Fibroblast of skin of back (primary cell): ENCODE measurements around the gene UBAP1L.
"Not testable (repeated sequence)": the region's sequence is repeated elsewhere in the genome, so short reads cannot be mapped to it uniquely, and the experiment has no call there.

Experiments
- DNase-seq: peaks from one replicate; pipeline ENCODE4 v3.0.0-alpha.2; 2013

Gene UBAP1L

GRCh38 chr15:65062726-65063125, 52.3 kb downstream of the UBAP1L start:
- DNase-seq = no peak

GRCh38 chr15:65062061-65062460, 52.9 kb downstream of the UBAP1L start:
- no peak for DNase-seq

GRCh38 chr15:65060641-65061397, 54.2 kb downstream of the UBAP1L start:
- no peak for DNase-seq

DNA sequence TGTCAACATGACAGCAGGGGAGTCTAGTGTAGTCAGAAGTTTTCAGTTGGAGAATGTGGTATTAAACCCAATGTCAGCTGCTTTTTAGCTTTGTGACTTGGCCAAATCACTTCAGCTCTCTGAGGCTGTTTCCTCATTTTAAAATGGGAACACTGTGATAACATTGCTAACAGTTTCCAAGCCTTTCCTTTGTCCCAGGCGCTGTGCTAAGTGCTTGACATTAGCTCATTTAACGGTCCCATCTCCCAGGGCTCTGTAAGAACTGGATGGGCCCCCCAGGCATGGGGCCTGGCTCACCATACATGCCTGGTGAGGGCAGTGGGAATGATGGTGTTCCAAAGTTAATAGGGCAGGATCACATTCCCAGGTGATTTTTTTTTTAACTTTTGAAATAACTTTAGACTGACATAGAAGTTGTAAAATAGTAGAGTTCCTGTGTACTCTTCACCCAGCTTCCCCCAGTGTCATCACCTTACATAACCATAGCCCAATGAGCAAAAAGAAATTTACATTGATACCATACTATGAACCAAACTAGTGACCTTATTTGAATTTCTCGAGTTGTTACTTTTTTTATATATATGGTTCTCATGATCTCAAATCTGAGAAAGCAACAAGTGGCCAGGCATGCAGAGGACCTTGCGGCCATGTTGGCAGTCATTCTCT, 54.9 kb downstream of the UBAP1L start:
- no peak for DNase-seq

GRCh38 chr15:65059369-65059750, 55.6 kb downstream of the UBAP1L start:
- DNase-seq = no peak

DNA sequence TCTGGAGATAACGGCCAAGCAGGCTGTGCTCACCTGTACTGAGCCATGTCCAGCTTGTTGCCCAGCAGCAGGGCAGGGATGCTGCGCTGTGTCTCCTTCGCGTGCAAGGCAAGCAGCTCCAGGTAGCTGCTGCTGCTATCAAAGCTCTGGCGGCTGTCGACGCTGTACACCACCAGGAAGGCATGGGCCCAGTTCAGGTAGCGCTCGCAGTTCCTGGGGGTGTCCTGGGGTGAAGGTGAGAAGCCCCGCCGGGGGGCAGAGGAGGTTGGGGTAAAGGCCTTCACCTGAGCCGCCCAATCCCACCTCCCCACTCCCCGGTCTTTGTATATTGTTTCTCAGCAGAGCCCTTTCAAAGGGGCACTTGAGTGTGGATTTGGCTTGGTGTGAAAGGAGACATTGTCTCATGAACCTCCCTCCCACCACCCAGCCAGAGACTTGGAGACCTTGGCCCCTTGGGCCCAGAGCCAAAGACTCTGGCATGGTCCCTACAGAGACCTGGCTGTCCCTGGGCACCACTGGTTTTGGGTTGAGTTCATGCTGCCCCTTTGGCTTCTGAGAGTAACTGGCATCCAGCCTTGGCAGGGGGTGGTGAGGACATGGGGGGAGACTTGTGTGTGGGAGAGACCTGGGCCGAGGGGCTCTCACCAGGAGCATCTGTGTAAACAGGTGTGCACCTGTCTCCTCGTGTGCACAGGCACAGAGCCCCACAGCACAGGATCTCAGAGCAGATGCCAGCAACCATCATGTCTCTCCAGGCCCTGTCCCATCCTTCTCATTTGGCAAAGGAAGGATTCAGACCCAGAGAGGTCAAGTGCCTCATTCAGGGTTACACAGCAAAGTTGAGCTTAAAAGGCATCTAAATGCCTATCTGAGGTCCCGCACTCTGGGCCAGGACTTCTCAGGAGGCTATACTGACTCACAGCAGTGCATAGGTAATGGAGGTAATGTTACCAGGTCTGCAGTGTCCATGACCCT, 56.3 kb downstream of the UBAP1L start:
- no peak for DNase-seq

DNA sequence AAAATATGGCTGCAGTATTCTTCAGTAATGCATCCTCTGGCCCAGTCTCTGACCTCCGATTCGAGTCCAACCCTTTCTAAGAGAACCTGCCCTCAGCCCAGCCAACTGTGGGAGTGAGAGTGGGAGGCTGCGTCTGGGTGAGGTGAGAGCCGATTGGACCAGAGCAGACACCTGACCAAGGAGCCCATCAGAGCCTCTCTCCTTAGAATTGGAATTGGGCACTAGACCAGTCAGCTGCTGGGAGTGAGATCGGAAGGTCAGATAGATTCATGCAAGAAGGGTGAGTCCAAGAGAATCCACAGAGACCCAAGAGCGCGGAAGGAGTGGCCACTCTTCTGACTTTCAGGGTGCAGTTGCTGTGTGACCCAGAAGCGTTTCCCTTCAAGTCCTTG, 57.5 kb downstream of the UBAP1L start:
- no peak for DNase-seq

DNA sequence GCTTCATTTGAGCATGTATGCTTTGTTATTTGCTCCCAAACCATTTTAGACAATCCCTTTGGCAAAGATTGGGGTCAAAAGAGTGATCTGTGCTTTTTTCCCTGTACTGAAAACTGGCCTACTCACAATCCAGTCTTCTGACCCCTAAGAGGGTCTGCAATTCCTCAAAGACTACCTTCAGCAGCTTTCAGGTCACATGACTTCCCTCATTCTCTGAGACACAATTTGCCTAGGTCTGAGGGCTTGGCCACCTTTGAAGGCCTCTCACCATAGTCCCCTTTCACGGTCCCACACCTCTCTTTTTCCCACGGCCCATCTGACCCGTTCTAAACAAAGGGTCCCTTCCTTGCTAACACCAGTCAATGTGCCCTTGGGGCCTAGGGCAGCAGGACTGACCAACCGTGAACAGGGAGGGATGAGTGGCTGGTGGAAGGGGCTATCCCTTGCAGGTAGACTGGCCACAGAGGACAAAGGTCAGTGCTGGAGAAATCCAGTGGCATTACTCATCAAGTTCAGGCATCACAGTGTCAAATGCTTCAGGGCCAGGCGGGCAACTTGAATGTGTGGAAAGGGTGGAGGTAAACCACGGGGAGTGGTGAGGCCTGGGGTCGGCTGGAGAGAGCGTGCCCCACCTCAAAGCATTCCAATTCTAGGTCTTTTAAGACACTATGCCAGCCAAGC, 58.0 kb downstream of the UBAP1L start:
- no peak for DNase-seq

- DNase-seq = no peak
These were observed 58.9 kb downstream of the UBAP1L start for GRCh38 chr15:65056106-65056505.

GRCh38 chr15:65055201-65055870, 59.7 kb downstream of the UBAP1L start:
- no peak for DNase-seq

DNA sequence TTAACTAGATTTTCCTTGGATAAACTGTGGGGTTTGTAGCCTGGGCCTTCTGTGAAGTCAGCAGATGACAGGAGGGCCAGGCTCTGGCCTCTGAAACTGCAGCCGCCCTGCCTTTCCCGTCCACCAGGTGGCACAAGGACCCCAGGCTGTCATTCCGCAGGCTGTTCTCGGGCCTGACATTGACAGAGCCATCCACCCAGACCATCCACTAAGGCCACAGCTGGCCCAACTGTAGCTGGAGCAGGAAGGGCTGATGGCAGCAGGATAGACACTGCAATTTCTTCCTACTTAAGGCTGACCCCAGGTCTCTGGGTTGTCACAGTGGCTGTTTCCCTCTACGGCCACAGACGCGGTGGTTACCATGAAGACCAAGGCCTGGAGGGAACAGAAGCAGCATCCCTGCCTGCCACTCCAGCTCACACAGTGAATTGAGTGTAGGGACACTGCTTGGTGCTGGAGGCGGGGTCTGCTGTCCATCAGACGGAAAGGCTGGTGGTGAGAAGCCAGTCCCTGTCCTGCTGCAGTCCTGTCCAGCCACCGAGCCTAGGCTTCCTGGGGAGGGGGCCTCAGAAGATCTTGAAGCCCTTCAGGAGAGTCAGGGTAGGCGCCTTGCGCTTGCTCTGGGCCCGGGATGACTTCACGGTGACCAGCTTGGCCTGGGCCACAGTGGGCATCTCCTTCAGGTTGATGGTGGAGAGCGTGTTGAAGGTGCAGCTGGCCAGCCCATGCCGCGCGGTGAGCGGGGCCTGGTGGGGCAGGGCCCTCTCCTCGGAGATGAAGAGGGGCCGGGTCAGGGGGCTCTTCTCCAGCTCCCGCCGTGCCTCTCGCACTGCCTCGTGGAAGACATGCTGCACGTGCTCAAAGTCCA, 60.4 kb downstream of the UBAP1L start:
- DNase-seq = peak; percentile 62

DNA sequence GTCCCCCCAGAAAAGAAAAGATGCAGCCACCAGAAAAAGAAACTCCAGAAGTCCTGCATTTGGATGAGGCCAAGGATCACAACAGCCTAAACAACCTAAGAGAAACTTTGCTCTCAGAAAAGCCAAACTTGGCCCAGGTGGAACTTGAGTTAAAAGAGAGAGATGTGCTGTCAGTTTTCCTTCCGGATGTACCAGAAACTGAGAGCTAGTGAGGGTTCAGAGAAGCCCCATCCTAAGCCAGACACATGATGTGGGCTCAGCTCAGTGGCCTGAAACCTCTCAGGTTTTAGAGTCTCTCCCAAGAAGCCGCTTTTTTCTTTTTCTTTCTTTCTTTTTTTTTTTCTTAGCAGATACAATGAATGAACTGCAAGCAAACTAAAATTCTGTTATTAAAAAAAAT, 62.0 kb downstream of the UBAP1L start:
- DNase-seq = no peak

DNA sequence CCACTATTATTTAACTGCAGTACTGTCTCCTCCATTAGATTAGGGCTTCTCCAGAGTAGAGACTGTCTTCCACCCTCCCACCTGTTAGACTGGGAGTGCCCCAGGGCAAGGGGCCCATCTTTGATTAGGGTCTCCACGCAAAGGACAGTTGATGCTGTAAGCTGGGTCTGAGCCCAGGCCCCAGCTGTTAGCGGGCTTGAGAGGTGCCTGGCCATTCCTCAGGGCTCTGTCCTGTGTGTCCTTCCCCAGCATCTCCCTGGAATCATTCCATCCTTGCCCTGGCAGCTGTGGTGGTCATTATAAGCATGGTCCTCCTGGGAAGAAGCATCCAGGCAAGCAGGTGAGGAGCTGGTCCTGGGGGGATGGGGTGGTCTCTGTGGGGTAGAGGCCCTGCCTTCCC, 63.7 kb downstream of the UBAP1L start:
- DNase-seq = no peak

GRCh38 chr15:65050270-65050669, 64.7 kb downstream of the UBAP1L start:
- DNase-seq = no peak

DNA sequence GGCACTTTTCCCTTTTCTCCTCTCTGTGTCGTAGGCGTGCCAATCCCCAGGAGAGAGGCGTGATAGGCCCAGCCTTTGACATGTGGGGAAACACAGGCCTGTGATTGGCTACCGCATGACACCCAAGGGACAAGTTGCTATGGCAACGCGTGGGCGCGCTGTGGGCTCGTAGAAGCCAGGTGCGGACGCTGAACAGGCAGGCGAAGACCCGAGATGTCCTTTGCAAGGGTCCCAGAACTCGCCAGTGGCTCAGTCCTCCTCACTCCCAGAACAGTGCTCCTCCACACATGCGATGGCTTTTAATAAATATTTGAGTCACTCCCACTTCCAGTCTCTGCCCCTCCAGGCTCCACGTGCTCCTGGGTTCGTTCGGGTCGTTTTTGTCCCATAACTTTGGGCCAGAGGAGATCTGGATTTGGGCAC, 65.6 kb downstream of the UBAP1L start:
- DNase-seq = peak; percentile 92

- DNase-seq = no peak
These were observed 66.8 kb downstream of the UBAP1L start for GRCh38 chr15:65048241-65048640.

DNA sequence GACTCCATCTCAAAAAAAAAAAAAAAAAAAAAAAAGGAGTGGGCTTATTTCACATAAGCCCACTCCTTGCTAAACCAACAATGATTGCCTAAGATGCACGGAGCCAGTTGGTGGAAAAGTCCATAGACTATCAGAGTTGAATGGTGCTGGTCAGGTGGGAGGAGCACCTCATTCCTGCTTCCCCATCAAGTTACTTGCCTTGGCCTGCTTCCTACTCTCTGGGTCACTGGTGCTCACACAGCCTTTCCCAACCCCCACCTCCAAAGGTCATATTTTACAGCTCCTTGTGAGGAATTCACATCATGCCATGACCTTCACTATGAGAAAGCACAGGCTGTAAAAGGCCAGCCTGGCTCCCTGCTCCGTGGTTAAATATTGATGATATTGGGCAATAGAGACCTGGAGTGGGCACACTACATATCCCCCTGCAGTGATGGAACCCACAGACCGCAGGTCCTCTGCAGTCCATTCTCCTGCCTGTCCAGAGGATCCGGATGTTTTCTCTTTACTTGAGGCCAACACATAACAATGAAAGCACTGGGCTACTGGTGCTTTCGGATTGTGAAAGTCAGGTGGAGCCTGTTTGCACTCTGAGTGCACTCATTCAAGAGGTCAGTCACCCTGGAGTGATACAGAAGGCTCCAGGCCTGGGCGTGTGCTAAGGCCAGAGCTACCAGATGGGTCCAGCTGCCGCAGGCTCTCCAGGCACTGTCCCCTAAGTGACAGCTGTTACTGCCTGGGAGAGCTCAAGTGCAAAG, 70.1 kb downstream of the UBAP1L start, which contains the start of gene SLC51B:
SLC51B (plus strand) TSS at position 664 of the 758 bp plus-strand sequence. CDS start 4,618 bp downstream, outside the sequence.
- DNase-seq = no peak

- DNase-seq = not testable (repeated sequence)
These were observed 70.8 kb downstream of the UBAP1L start for GRCh38 chr15:65044218-65044617.

DNA sequence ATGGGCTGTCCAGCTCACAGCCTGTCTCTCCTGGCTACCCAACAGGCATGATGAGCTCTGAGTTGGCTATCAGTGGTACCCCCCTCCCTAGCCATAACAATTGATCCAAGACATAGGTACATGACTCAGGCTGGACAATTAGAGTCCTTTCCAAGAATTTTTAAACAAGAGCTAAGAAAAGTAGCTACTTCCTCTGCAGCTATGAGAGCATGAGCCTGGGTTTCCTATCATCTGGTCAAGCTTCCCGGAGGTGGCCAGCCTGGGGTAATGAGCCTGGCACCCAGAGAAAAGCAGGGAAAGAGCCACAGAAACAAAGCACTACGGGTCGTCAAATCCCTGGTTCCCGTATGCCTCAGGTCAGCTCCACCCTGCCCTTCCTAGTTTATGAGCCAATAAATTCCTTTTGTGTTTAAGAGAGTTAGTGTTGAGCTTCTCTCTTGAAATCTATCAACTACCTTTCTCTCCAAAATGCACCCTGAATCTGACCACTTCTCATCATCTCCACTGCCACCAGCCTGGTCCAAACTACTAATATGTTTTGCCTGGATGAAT, 72.1 kb downstream of the UBAP1L start:
- DNase-seq = no peak
